MM.1S (cell line): Measurements from ENCODE around the gene PGPEP1.
A peak's percentile ranks its signal among the peaks of the same experiment; 100 is the strongest.

Experiments
- DNase-seq: peaks from one replicate; pipeline ENCODE4 v3.0.0-alpha.2; 2015
- H2AFZ ChIP-seq: fragments of 300-600 bp; sonication (generic); 2 replicates; pipeline ENCODE4 v1.6.0; 2016; ENCODE audit warnings: antibody characterized with exemption, low read length
- H3F3A ChIP-seq: fragments of 300-600 bp; sonication (generic); 2 replicates; pipeline ENCODE4 v1.6.1; 2016; ENCODE audit warnings: mild to moderate bottlenecking, antibody characterized with exemption, low read length, moderate library complexity, mixed read lengths; ENCODE audit not compliant: insufficient read depth
- H3K27ac ChIP-seq: fragments of 300-600 bp; sonication (generic); 2 replicates; pipeline ENCODE4 v1.5.1; 2016; ENCODE audit warnings: mild to moderate bottlenecking, low read length
- H3K27me3 ChIP-seq: fragments of 300-600 bp; sonication (generic); replicated peaks from 2 replicates; pipeline ENCODE4 v1.6.0; 2016; ENCODE audit warnings: low read length; ENCODE audit not compliant: insufficient read depth
- H3K36me3 ChIP-seq: fragments of 300-600 bp; sonication (generic); replicated peaks from 2 replicates; pipeline ENCODE4 v1.6.1; 2016; ENCODE audit warnings: mild to moderate bottlenecking, low read length, mixed read lengths; ENCODE audit not compliant: insufficient read depth
- H3K4me1 ChIP-seq: fragments of 300-600 bp; sonication (generic); 2 replicates; pipeline ENCODE4 v1.6.1; 2016; ENCODE audit warnings: low read length, mixed read lengths
- H3K4me2 ChIP-seq: fragments of 300-600 bp; sonication (generic); 2 replicates; pipeline ENCODE4 v1.6.0; 2016; ENCODE audit warnings: low read depth, low read length
- H3K4me3 ChIP-seq: fragments of 300-600 bp; sonication (generic); 2 replicates; pipeline ENCODE4 v1.5.1; 2016; ENCODE audit warnings: low read length, mixed read lengths
- H3K79me2 ChIP-seq: fragments of 300-600 bp; sonication (generic); 2 replicates; pipeline ENCODE4 v1.6.1; 2016; ENCODE audit warnings: mixed run types, low read length, mixed read lengths
- H3K9ac ChIP-seq: fragments of 300-600 bp; sonication (generic); 2 replicates; pipeline ENCODE4 v1.6.1; 2016; ENCODE audit warnings: low read length, mixed read lengths
- H3K9me2 ChIP-seq: fragments of 300-600 bp; sonication (generic); replicated peaks from 2 replicates; pipeline ENCODE4 v1.6.1; 2016; ENCODE audit warnings: mild to moderate bottlenecking, low read length, mixed read lengths; ENCODE audit not compliant: insufficient read depth
- H3K9me3 ChIP-seq: fragments of 300-600 bp; sonication (generic); replicated peaks from 2 replicates; pipeline ENCODE4 v1.6.1; 2016; ENCODE audit warnings: mild to moderate bottlenecking, low read length, mixed read lengths; ENCODE audit not compliant: insufficient read depth
- H4K20me1 ChIP-seq: fragments of 300-600 bp; sonication (generic); 2 replicates; pipeline ENCODE4 v1.6.1; 2016; ENCODE audit warnings: mild to moderate bottlenecking, low read length, moderate library complexity, mixed read lengths; ENCODE audit not compliant: insufficient read depth
- CTCF ChIP-seq: fragments of 300-600 bp; sonication (generic); IDR thresholded peaks from 2 replicates; pipeline ENCODE4 v1.5.1; 2016; ENCODE audit warnings: antibody characterized with exemption, low read length, mixed read lengths
- EZH2 ChIP-seq: fragments of 300-600 bp; sonication (generic); optimal IDR thresholded peaks from 2 replicates; pipeline ENCODE3; 2017; ENCODE audit warnings: low read depth, mild to moderate bottlenecking, antibody characterized with exemption, low read length, mixed read lengths
- EZH2phosphoT487 ChIP-seq: fragments of 300-600 bp; sonication (generic); IDR thresholded peaks from 2 replicates; pipeline ENCODE4 v1.6.1; 2018; ENCODE audit warnings: antibody characterized with exemption, low read length

PGPEP1 gene

GRCh38 chr19:18388960-18389725, 48.7 kb downstream of the PGPEP1 start:
- 0 out of 2 replicates have a peak, but pooled peaks cover 4% of the 10 kb centered on the region for H3K4me1 ChIP-seq
- H2AFZ ChIP-seq: 0 out of 2 replicates have a peak overlapping the region, but pooled peaks have one; percentile 18
- H3F3A ChIP-seq: no peaks in the 10 kb centered on the region
- DNase-seq: no peak
- no peaks in the 10 kb centered on the region for H4K20me1 ChIP-seq
- H3K36me3 ChIP-seq: no peaks in the 10 kb centered on the region
- H3K27ac ChIP-seq: no peak overlapping the region
- peaks cover 90% of the 10 kb centered on the region for H3K27me3 ChIP-seq
- no peaks in the 10 kb centered on the region for H3K9me2 ChIP-seq
- TF ChIP-seq CTCF (no peak), EZH2phosphoT487 (no peak), EZH2 (no peak)
- H3K9me3 ChIP-seq: no peaks in the 10 kb centered on the region
- H3K9ac ChIP-seq: no peak overlapping the region
- H3K4me2 ChIP-seq: peak overlapping the region; percentile 77
- no peaks in the 10 kb centered on the region for H3K79me2 ChIP-seq
- no peak overlapping the region; the same call in 1 of the 2 replicates for H3K4me3 ChIP-seq

- 0 out of 2 replicates have a peak, but pooled peaks cover 4% of the 10 kb centered on the region for H3K4me1 ChIP-seq
- no peak overlapping the region for H2AFZ ChIP-seq
- H3K27me3 ChIP-seq: peaks cover 85% of the 10 kb centered on the region
- no peak overlapping the region for H3K4me2 ChIP-seq
- H4K20me1 ChIP-seq: no peaks in the 10 kb centered on the region
- TF ChIP-seq EZH2 (no peak), EZH2phosphoT487 (no peak), CTCF (no peak)
- H3K27ac ChIP-seq: no peak overlapping the region
- H3K36me3 ChIP-seq: no peaks in the 10 kb centered on the region
- no peak overlapping the region for H3K4me3 ChIP-seq
- H3K79me2 ChIP-seq: no peaks in the 10 kb centered on the region
- H3F3A ChIP-seq: no peaks in the 10 kb centered on the region
- H3K9me2 ChIP-seq: no peaks in the 10 kb centered on the region
- no peak for DNase-seq
- no peaks in the 10 kb centered on the region for H3K9me3 ChIP-seq
- no peak overlapping the region for H3K9ac ChIP-seq
Measured at GRCh38 chr19:18389726-18390064, 49.3 kb downstream of the PGPEP1 start.

- no peaks in the 10 kb centered on the region for H4K20me1 ChIP-seq
- H3K9me3 ChIP-seq: no peaks in the 10 kb centered on the region
- DNase-seq: no peak
- H3F3A ChIP-seq: no peaks in the 10 kb centered on the region
- H3K9me2 ChIP-seq: no peaks in the 10 kb centered on the region
- 0 out of 2 replicates have a peak, but pooled peaks cover 4% of the 10 kb centered on the region for H3K4me1 ChIP-seq
- no peak overlapping the region for H3K27ac ChIP-seq
- no peak overlapping the region for H3K4me3 ChIP-seq
- H3K79me2 ChIP-seq: no peaks in the 10 kb centered on the region
- TF ChIP-seq CTCF (no peak), EZH2phosphoT487 (no peak), EZH2 (no peak)
- H3K27me3 ChIP-seq: peaks cover 80% of the 10 kb centered on the region
- no peak overlapping the region for H3K4me2 ChIP-seq
- H3K9ac ChIP-seq: no peak overlapping the region
- H2AFZ ChIP-seq: no peak overlapping the region
- H3K36me3 ChIP-seq: no peaks in the 10 kb centered on the region
Measured at GRCh38 chr19:18390065-18390907, 49.9 kb downstream of the PGPEP1 start.
